SW 1271 (cell line): ENCODE measurements around the gene KCNMA1.

Experiments
- DNase-seq, 2 experiments: peaks; one replicate each; lab custom pipeline; 2025; lab: John Stamatoyannopoulos, UW

The KCNMA1 gene

GRCh38 chr10:77448226-77448625, 189.4 kb downstream of the KCNMA1 start:
- DNase-seq, result no peak

GRCh38 chr10:77446700-77447099, 190.9 kb downstream of the KCNMA1 start:
- no peak for DNase-seq

GRCh38 chr10:77445547-77445946, 192.1 kb downstream of the KCNMA1 start:
- no peak for DNase-seq

GRCh38 chr10:77444041-77444440, 193.6 kb downstream of the KCNMA1 start:
- DNase-seq, result no peak

- DNase-seq, result no peak
Measured at GRCh38 chr10:77442699-77443189, 194.9 kb downstream of the KCNMA1 start.

- DNase-seq, result no peak
Measured at GRCh38 chr10:77441353-77442166, 196.0 kb downstream of the KCNMA1 start.

- DNase-seq, result no peak
Measured at GRCh38 chr10:77436257-77436975, 201.2 kb downstream of the KCNMA1 start.

GRCh38 chr10:77433546-77433945, 204.1 kb downstream of the KCNMA1 start:
- no peak for DNase-seq

GRCh38 chr10:77431980-77432797, 205.4 kb downstream of the KCNMA1 start:
- DNase-seq, result no peak

GRCh38 chr10:77431209-77431611, 206.4 kb downstream of the KCNMA1 start:
- no peak for DNase-seq

- no peak for DNase-seq
Measured at GRCh38 chr10:77430530-77430929, 207.1 kb downstream of the KCNMA1 start.

GRCh38 chr10:77428691-77429395, 208.8 kb downstream of the KCNMA1 start:
- DNase-seq, result peak in 1 of 2 experiments; percentile 35

GRCh38 chr10:77424257-77424656, 213.4 kb downstream of the KCNMA1 start:
- no peak for DNase-seq

GRCh38 chr10:77422491-77423338, 214.9 kb downstream of the KCNMA1 start:
- DNase-seq, result no peak

GRCh38 chr10:77421591-77421990, 216.0 kb downstream of the KCNMA1 start:
- no peak for DNase-seq

- DNase-seq, result no peak
Measured at GRCh38 chr10:77420947-77421523, 216.6 kb downstream of the KCNMA1 start.

GRCh38 chr10:77419979-77420378, 217.6 kb downstream of the KCNMA1 start:
- DNase-seq, result no peak

- DNase-seq, result no peak
Measured at GRCh38 chr10:77419056-77419455, 218.6 kb downstream of the KCNMA1 start.

GRCh38 chr10:77417806-77418640, 219.6 kb downstream of the KCNMA1 start:
- no peak for DNase-seq
